Activated CD4-positive, alpha-beta T cell treated with anti-CD3 and anti-CD28 coated beads for 24 hours (primary cell): ENCODE results near the gene CASKIN2.
"Not testable (repeated sequence)": the region's sequence is repeated elsewhere in the genome, so short reads cannot be mapped to it uniquely, and the experiment has no call there.

Experiments
- DNase-seq, 2 donors: peaks; one replicate each; pipeline ENCODE4 v3.0.0-alpha.2; 2020; ENCODE audit warnings: low read depth in 2 of 2

Gene CASKIN2

GRCh38 chr17:75490953-75491649 is 24.2 kb downstream of the CASKIN2 start:
- no peak for DNase-seq

- DNase-seq = no peak
Observed at GRCh38 chr17:75490173-75490743, 25.1 kb downstream of the CASKIN2 start.

DNA sequence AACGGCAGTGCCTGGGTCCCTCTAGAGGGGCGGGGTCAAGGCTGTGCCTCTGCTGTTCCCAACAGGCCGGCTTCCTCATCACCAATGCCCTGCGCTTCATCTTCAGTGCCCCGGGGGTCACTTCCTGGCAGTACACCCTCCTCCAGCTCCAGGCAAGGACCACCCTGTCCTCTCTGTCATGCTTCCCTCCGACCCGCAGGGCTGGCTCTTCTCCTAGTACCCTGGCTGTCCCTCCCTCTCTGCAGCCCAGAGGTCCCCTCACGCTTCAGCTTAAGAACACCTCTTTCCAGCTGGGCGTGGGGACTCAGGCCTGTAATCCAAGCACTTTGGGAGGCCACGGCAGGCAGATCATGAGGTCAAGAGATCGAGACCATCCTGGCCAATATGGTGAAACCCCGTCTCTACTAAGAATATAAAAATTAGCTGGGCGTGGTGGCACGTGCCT is 25.8 kb downstream of the CASKIN2 start:
- no peak for DNase-seq

DNA sequence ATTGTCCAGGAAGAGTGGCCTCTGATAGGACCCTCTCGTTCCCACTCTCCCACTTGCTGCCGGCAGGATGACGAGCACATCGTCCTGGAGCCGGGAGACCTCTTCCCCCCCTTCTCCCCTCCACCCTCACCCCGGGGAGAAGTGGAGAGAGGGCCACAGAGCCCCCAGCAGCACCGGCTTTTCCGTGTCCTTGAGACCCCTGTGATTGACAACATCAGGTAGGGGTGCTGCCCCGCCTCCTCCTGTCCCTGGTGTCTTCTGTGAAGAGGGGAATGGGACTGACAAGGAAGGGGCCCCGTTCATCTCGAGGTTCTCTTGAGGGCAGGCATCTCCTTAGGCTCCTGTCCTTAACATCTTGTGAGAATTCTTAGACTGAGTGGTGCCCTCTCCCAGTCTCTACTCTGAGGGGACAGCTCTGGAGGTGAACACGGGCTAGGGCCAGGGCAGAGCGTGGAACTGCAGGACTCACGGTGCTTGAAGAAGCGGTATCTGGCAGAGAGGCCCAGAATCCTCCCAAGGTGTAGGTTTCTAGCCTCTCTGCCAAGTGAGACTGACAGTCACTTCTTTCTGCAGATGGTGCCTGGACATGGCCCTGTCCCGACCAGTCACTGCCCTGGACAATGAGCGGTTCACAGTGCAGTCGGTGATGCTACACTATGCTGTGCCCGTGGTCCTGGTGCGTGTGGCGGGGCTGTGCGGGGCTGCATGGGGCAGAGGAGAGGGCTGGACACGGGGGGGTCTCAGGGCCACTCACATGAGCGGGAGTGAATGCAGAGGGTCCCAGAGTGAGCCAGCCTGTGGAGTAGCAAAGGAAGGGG is 26.4 kb downstream of the CASKIN2 start:
- no peak for DNase-seq

GRCh38 chr17:75487351-75488070 is 27.8 kb downstream of the CASKIN2 start:
- DNase-seq = peak in 1 of 2 donors; percentile 21

GRCh38 chr17:75486951-75487350 is 28.4 kb downstream of the CASKIN2 start:
- DNase-seq = no peak

DNA sequence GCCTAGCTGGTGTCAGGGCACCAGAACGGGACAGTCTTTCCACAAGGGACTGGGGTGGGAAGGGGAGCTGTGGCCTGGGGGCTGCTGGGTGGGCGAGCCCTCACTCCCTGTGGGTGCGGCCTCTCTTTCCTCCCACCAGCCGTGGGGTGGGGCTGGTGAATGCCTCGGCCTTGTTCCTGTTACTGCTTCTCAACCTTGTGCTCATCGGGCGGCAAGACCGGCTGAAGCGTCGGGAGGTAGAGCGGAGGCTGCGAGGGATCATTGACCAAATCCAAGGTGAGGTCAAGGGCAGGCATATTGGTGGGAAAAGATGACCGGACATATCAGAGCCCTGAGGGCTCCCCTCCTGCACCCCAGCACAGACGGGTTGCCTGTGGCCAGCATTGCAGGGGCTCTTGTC is 29.2 kb downstream of the CASKIN2 start:
- DNase-seq = no peak

GRCh38 chr17:75485688-75486087 is 29.6 kb downstream of the CASKIN2 start:
- no peak for DNase-seq

- DNase-seq = no peak
Observed at GRCh38 chr17:75482098-75482942, 33.0 kb downstream of the CASKIN2 start.

DNA sequence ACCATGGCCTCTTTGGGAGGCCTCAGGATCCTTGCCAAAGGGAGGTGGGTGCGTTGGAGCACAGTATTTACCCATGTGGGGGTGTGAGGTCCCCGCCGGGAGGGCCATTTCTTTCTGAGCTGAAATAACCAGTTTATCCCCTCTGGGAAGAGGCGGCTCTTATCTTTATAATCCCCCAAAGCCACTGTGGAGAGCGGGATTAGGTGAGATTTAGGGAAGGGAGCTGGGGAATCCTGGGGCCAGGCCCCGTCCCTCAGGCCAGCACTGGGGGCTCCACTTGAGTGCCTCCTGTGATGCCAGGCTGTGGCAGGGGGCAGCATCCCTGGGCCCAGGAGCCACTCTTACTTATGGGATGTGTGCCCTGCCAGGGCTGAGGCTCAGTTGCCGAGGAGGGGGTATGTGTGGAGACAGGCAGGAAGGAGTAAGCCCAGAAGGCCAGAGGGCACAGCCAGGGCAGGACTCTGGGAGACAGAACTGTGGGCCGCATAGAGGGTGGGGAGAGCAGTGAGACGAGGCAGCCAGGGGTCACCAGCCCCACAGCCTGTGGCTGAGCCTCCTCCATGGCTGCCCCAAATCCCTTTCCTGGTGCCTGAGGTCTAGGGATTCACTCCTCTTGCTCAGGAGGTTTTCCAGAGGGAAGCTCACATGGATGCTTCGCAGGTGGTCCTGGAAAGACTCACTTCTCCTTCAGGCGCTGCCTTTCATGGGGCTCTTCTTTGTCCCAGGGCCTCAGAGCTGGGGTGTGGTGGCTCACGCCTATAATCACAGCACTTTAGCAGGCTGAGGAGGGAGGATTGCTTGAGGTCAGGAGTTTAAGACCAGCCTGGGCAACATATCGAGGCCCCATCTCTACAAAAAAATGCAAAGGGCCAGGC is 33.9 kb downstream of the CASKIN2 start:
- no peak for DNase-seq

DNA sequence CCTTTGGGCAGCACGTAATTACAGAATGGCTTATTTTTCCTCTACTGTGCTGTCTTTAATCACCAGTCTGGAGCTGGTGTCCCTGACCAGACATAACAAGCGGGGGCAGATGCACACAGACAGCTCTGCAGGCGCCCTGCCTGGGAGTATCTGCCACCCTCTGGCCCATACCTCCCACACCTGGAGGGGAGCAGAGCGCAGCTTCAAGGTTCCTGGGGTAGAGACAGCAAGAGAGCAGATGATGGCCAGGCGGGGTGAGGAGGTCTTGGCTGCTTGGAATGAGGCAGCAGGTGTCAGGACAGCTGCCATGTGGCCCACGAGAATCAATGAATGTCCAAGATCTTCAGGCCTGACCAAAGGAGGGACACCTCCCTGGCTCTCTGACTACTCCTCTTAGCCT is 35.1 kb downstream of the CASKIN2 start:
- no peak for DNase-seq

DNA sequence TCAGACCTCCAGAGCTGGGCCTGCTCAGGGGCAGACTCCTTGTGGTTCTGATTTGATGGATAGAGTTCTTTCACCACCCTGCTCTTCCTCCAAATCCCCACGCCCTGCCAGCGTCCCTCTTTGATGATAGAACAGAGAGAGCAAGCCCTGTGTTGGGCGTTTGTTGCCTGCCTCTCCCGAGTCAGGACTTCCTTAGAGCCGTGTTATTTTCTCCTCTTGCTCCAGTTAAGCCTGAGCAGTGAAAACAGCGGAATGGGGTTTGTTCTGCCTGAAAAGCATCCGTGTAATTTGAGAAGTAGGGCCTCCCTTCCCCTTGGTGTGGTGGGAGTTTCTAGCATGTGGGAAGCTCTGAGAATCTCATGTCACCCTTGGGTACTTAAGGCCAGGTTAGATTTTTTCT is 36.8 kb downstream of the CASKIN2 start:
- DNase-seq = no peak

- not testable (repeated sequence) for DNase-seq
Observed at GRCh38 chr17:75477490-75477862, 37.9 kb downstream of the CASKIN2 start.

DNA sequence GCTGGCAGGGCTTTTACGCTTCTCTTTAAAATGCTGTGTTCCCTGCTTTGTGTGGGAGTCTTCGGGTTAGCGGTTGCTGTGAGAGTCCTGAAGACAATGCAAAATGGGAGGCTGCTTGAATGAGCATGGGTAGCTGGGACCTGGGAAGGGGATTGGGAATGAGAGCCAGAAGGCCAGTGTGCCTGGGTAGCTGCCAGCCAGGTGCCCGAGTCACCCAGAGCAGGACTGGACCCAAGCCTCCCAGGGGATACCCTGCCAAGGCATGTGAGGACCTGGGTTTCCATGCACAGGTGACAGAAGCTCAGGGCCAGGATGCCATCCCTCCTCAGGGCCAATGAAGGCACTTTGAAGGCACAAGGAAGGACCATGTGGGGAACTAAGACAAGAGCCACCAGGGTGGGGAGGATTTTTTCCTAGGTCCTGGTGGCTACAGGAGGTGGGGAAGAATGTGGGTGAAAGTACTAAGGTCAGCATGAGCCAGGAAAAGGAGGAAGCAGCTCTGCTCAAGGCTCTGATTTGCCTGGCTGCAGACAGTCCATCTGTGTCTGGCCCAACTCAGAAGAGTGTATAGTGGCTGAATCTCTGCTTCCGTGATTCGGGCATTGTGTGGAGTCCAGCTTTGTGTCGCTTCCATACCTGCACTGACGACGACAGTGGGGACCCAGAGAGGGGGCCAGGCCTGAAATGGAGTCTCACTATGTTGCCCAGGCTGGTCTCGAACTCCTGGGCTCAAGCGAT is 38.4 kb downstream of the CASKIN2 start:
- no peak for DNase-seq

GRCh38 chr17:75476271-75476671 is 39.1 kb downstream of the CASKIN2 start:
- DNase-seq = no peak

DNA sequence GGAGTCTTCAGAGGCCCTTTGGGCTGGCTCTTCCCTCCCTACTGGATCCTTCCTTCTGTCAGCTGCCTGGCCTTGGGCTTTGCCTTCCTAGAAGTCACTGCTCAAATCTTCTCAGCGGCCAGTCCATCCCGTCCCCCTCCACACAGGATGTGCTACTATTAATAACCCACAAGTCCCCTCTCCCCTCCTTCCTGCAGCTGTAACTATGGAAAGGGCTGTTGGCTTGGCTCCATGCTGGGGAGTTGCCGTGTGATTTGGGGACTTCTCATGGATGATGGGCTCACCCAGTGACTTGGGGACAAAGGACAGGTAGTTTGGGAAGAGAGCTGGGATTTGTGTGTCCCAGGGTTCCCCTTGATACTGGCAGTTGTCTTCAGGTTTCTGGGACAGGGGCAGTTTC is 39.5 kb downstream of the CASKIN2 start:
- DNase-seq = no peak

DNA sequence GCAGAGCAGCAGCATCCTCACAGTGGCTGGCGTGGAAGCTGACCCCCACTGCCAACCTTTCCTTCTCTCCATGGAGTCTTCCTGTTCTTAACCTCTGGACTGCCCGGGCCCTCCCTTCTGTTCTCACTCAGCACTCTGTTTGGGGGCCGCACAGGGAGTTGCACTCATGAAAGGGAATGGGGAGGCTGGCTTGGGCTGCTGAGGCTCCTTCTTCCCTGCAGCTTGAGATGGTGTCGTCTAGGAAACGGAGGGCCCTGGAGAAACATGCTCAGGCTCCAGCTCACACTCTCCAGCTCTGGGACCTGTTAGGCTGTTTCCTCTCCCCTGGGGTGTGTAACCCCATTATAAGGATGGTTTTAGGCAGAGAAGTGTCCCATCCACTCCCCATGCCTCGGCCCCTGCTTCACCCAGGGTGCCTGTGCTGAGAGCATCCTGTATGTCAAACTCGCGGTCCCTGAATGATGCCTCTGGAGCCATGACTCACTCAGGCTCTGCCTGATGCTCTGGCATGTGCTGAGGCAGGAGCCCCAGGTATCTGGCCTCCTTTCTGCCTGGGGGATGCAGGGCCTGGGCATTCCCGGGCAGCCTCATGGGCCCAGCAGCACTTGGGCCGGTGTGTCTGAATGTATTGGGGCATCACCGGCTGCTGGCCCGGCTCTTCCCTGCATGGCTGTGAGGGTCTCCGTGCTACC is 40.0 kb downstream of the CASKIN2 start:
- DNase-seq = no peak

GRCh38 chr17:75474736-75475135 is 40.6 kb downstream of the CASKIN2 start:
- DNase-seq = no peak

- no peak for DNase-seq
Observed at GRCh38 chr17:75473246-75473645, 42.1 kb downstream of the CASKIN2 start.
